ENCODE results near the gene DTWD2.

- TF ChIP-seq CTCF (conservative IDR thresholded peaks at IDR 0.05) = no peak
- no peak for TF ChIP-seq ZFX (IDR thresholded peaks at IDR 0.05)
Measured at GRCh38 chr5:119036101-119036762, 47.9 kb upstream of the DTWD2 start.
